Head of caudate nucleus (tissue), 42 donors: ENCODE measurements around the gene EXT2.

Experiments used
- DNase-seq, 42 donors: peaks; one replicate each; pipeline versions ENCODE4 v3.0.0 to v3.0.0-alpha.2; 2020 to 2021; ENCODE audit warnings: mixed read lengths in 7 of 42
- intact Hi-C: fragments of 100-400 bp; cut with DNase I; formaldehyde crosslinking; loops from one replicate; pipeline ENCODE4 v1.15.0; 2022

Gene EXT2

DNA sequence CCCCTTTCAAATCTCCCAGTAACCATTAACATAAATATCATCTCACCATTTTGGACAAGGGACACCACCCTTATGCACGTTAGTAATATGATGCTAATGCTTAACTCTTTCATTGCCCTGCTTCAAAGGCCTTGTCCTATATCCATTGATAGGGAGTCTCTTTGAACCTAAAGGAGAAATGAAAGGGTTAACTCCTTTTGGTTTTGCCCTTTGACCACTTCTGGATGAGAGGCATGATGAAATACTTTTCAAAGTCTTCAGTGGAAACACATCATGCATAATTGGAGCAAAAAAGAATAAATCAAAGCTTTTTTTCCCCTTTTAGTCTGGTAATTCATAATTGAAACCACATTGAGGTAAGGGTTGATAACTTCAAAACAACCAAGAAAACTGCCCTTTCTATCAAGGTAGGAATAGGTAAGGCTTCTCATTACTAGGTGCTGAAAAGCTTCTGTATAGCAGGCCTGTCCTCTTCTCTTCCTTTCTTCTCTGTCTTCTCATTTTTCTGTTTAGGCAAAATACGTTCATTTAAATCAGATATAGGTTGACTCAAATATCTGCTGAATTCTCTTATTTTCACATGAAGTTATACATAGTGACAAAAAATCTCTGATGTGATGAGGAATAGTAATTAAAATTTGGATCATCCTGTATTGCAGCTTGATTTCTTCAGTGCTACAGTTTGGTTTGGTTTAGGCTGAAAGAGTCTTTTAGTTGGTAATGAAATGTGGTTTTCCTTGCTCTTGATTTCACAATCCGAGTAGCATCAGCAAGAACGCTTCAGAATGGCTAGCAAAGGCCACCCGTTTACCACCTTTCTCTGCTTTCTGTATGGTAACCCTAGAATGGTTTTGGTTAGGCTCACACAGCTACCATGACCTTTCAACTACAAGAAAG is 94.8 kb downstream of the EXT2 start:
- intact Hi-C loops: no loop called here
- DNase-seq: no peak

DNA sequence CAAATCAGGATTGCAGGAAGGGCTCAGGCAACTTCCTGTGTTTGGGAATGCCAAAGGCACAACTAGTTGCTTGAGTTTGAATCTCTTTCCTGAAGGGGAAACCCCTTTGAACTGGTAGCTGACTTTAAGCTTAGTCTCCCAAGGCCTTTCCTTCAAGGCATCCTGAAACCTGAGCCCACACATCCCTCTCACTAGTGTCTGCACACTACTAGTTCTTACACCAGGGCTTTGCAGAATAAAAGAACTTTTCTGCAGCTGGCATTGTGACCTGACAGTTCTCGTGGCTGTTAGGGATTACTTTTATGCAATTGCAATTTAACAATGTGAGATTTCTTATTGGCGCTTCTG is 95.4 kb downstream of the EXT2 start:
- no peak for DNase-seq
- intact Hi-C loops: no loop called here

DNA sequence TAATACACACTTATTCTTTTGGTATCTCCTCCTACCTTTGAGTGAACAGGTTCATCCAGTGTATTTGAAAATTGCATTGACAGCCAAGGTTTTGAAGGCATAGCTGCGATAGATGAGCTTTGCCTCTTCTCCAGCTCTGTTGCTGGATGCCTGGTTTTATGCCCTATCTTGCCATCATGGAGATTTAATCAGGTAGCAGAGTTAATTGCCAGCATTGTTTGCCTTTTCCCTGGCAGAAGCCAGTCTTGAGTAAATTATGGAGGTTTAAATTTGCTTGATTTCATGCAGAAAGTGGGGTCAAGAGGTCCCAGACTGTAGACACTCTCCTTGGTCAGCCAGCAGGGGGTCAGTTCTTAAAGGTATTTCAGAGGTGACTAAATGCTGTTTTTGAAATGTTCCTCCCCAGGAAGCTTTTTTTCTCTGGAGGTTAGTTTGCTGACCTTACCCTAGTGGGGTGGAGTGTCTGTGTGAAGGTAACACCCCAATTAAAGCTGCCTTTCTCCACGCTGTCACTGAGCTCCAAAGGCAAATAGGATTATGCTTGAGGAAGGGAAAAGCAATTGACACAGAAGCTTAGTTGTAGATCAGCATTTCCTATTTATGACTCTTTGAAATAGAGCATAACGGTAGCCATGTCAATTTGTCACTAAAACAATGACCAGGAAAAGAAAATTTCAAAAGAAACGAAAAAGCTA is 96.0 kb downstream of the EXT2 start:
- intact Hi-C loops: no loop called here
- DNase-seq: no peak

DNA sequence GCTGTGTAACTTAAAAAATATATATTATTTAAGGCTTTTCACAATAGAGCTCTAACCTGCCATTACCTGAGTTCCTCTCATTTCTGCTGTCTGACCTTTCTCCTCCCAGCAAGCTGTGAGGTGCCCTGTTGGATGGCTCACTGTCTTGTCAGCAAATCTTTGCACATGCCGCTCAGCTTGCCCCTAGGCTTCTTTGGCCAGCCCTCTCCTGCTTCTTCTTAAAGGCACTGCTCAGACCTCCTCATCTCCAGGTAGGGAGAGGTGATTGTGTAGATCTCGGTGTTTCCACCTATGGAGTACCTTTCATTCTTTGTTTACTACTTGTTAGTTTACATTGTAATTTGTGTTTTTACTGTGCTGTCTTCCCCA is 96.5 kb downstream of the EXT2 start:
- intact Hi-C loops: no loop called here
- DNase-seq: no peak

DNA sequence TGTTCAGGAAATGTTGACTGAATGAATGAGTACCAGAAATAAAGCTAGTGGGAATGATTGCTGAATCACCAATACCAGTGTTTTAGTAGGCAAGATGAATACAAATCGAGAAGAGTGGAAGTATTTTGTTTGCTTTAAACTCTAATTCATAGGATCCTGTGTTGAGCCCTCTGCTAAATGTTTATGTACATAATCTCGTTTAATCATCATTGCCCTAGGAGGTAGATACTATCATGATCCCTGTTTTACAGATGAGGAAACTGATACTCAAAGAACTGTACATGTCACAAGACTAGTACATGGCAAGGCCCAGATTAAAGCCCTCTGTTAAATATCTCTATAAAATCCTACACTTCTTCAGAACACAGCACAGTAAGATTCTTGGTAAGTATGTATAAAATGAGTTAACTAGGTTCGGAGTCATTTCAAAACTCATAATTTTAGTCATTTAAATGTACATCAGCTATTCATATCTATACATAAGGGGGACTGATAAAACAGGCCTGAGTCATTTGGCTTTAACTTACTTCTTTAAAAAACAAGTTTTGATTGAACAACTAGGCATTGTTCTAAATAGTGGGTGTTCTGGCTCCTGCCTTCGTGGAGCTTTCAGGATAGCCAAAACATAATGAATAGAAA is 97.1 kb downstream of the EXT2 start:
- no peak for DNase-seq
- intact Hi-C loops: no loop called here

DNA sequence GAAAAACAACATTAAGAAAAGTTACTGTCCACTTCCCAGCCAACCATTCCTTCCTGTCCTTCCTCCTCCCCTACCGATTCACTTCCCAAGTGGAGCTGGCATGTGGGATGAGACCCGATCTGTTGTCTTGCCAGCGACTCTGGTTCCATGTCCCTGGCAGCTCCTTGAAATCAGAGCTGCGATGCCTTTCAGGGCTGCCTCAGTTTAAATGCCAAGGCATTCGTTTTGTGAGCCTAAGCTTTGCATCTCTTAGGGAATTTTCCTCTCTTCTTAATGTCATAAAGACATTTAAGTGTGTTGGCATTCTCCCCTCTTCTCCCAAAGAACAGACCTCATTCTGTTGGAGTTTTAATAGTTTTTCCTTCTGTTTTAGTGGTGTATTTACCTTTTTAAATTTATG is 98.4 kb downstream of the EXT2 start:
- intact Hi-C loops: no loop called here
- DNase-seq: no peak

DNA sequence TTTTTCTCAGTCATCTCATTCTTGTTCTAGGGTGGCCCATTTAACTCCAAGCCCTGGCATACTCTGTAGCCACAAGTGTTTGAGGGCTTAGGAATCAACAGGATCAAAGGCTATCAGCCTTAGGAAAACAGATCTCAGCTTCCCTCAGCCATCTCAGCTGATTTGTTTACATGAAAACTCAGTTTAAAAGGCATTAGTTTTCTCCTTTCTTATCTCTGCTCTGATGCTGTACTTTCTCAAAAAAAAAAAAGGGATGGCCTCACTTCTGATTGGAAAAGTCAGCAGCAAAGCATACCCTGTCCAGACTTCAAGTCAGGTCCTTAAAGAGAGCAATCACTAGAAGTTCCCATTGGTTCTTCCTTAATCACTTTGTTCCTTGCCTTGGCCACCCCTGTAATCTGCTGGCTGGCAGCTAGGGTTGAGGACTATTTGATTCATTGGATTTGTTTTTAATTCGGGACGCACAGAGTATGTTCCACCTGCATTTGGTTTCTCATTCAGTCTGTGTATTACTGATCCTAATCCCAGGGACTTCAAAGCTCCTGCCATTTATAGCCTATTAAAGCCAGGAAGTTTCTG is 102.8 kb downstream of the EXT2 start:
- no peak for DNase-seq
- intact Hi-C loops: no loop called here

DNA sequence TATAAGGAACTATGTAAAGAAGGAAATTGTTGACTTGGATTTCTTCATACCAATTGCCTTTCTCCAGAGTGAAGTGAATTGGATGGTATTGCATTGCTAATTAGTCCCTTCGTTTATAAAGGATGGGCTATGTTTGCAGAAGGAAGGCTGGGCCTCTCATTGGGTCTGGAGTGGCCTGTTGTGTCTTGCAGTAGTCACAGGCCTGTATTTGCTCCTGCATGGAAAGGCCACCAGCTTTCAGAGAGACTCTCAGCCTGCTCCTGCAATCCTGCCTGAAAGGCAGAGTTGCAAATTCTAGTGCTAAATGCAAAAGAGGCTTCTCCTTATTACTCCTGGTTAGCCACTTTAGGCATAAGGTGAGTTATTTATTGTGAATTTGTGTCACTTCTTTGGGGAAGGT is 103.8 kb downstream of the EXT2 start:
- DNase-seq: no peak
- intact Hi-C loops: no loop called here

DNA sequence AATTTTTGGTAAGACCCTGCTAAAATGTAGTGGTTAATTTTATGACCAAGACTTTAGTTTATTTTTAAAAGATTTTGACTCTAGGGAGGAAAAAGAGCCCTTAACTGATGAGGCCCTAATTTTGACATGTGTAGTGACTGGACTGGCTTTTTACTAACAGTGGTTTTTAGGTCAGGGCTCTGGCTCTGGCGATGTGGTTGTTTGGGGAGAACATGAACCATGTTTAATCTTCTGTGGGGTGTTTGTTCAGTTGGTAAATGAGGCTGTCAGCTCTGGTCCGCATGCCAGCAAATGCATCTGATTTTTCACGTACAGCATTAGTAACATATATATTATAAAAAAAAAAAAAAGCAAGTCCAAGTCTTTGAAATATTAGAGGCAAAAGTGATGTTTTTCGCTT is 104.3 kb downstream of the EXT2 start:
- no peak for DNase-seq
- intact Hi-C loops: no loop called here

DNA sequence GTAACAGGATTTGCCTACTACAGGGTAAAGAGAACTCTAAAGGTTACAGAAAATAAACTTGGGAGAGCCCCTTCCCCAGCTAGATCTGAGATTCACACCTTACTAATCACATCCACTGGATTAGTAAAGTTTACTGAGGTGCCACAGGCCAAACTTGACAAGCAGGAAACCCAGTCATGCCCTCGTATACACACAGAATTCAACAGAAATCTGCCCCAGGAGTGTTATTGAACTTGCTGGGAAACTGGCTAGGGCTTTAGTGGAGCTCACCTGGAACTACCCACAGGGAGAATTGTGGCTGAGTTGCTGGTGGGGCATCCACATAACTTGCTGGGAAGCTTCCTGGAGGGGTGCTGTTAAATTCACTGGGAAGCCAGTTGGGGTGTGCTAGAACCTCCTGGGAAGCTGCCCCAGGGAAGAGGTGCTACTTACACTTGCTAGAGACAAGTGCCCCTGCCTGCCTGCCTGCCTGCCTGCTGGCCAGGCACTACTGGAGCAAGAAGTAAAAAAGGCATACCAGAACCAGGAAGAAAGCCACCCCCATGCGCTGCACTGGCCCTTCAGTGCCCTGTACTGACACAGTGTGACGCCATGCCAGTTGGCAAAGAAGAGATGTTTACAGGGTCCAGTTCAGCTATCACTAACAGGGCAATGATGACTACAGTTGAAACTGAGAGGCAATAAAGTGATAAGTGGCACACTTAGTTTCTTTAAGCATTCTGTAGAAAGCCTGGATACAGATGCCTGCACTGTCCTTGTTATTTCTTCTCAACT is 108.0 kb downstream of the EXT2 start:
- DNase-seq: no peak
- intact Hi-C loops: no loop called here

DNA sequence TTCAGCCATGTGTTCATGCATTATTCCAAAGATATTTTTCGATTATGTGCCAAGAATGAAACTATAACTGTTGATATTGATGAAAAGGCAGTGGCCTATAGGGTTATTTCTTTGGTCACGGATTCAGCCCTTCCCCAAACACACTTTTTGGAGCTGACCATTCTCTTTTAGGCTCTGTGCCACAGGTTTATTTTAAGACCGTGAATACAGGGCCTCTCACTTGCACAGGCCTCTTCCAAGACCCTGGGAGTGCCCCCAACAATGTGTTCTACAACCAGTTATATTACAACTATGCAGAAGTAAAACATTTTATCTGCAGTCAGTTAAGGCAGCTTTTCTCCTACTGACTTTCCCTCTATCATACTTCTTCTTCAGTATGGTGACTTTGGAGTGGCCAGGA is 109.9 kb downstream of the EXT2 start:
- intact Hi-C loops: no loop called here
- DNase-seq: no peak

DNA sequence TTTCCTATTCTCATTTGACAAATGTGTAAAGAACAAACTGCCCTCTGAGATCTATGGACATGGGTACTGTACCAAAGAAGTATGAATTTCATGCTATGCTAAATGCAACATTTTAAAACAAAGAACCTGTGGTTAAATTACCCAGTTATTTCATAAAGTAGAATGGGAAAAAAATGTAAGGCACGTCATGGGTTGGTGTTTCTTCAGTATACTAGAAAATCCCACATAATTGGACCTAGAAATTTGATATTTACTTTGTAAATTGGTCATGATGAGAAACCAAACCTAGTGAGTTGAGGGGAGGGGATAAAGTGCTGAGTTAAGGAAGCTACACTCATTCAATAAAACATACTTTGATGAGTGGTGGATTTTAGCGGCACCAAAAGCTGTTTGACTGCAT is 110.4 kb downstream of the EXT2 start:
- DNase-seq: no peak
- intact Hi-C loops: no loop called here

DNA sequence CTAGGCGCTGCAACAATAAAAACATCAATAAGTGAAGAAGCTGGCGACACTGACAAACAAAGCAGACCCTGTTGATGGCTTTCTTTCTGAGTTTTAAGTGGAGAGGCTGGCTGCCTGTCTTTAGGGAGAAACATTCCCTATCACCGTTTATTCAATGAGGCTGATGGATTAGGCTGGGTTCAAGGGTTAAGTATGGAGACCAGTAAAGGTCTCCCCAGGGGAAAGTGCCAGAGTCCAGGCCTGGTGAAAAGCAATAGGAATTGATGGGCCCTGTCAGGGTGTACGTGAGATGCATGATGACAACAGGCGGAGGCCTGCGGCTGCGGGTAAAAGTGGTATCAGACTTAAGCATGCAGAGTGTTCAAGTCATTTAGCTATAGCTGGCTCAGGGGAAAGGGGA is 111.8 kb downstream of the EXT2 start:
- intact Hi-C loops: no loop called here
- no peak for DNase-seq

DNA sequence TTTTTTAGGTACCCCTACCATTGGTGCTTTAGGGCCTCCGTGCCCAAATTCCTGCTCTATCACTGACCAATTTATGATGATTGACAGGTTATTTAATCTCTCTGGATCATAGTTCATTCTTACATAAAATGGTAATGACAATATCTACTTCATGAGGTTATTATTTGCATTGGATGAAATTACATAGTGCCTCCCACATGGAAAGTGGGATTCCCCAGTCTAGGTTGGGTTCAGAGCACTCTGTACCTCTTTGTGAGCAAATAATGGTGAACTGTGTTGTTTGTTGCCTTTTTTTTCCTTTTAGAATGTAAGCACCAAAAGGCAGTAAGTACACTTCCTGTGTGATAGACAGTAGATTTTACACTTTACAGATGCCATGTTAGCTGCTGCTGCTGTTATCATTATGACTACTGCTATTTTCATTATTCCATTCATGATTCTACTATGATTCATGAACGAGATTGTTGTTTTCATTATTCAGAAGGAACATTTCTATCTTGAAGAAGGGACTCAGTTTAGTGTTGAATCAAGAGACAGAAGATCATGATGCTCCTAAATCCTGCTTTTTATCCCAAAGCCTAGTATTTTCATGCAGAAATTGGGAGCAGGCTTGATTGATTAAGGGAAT is 113.6 kb downstream of the EXT2 start:
- intact Hi-C loops: no loop called here

DNA sequence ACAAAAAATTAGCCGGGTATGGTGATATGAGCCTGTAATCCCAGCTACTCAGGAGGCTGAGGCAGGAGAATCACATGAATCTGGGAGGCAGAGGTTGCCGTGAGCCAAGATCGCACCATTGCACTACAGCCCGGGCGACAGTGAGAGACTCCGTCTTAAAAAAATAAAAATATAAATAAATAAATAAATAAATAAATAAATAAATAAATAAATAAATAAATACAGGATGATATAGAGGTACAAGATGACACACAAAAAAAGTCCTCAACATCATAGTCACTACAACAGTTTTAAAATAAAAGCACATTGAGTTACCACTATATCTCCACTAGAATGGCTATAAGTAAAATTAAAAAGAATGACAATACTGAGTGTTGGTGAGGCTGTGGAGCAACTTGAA is 116.7 kb downstream of the EXT2 start:
- DNase-seq: no peak
- intact Hi-C loops: no loop called here

More for the DNA sequence above, 113.6 kb downstream of the EXT2 start:
- DNase-seq: no peak

DNA sequence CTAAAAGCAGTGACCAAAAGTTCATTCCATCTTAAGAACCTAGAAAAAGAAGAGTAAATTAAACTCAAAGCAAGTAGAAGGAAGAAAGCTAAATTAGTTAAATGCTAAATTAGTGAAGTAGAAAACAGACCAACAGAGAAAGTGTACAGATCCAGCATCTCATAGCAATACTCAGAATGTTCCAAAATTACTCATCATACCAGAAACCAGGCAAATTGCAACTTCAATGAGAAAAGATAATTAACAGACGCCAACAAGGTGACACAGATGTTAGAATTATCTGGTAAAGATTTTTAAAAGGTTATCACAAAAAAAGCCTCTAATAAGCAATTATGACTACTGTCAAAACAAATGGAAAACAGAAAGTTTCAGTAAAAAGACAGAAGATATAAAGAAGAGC is 117.7 kb downstream of the EXT2 start:
- DNase-seq: no peak
- intact Hi-C loops: no loop called here

DNA sequence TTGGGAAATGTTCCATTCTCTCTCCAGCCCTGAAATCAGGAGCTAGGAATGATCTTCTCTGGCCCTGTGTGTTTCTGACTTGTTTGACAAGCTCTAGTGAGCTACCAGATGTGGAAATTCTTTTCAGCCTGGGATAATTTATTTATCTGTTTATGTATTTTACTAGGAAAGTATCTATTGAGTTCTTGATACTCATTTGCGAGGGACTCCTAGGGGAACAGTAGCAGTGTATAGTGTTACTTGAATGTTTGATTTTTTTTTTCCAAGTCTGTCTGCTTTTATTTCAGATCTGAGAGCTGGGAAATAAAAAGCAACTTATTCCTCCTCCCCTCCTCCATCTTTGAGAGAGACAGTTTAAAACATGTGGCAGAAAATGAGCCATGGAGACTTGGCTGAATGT is 122.0 kb downstream of the EXT2 start:
- intact Hi-C loops: no loop called here
- no peak for DNase-seq

DNA sequence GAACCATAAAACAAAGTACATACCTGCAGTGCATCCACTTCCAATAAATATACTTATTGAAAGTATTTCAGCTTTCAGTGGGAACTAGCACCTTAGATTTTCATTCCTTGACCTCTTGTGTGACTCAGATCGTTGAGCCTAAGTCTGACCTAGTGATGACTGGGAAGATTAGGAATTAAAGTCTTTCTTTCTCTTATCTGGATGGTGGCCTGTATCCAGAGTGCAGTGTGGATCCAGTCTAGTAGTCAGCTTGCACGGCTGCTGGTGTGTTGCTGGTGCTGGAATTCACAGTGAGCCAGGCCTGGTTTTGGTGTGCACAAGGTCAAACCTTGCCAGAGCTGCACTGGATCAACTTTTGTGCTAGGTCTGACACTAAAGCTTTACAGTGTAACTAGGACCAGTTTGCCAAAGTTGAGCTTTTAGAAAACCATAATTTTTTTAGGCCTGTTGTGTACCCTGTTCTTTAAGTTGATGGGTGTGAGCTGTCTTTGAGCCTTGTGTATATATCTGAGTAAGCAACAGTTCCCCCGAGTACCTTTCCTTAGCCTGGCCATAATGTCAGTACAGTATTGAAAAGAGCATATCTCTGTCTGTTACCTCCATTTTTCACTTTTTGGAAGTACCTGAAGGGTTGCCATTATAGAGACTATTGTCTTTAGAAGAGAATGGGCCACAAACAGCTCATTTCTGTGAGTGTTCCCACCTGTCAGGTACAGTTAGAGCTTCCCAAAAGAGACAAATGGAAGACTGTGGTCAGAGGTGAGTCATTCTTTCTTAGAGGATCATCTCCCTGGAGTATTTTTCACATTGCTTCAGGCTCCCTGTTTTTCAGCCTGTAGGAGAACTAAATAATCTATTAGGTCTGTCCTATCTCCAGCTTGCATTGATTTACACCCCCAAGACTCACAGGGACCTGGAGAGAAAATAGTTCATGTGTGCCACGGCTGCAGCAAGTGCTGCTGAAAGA is 124.6 kb downstream of the EXT2 start:
- intact Hi-C loops: no loop called here
- no peak for DNase-seq
